GM21529 (cell line): ENCODE results near the gene DAG1.
"Not testable (repeated sequence)": the region's sequence is repeated elsewhere in the genome, so short reads cannot be mapped to it uniquely, and the experiment has no call there.

Source experiments
- ATAC-seq: cut with Tn5 transposase; IDR thresholded peaks from one replicate; pipeline ENCODE4 v1.9.1; 2021; ENCODE audit not compliant: unreplicated experiment

The DAG1 gene

DNA sequence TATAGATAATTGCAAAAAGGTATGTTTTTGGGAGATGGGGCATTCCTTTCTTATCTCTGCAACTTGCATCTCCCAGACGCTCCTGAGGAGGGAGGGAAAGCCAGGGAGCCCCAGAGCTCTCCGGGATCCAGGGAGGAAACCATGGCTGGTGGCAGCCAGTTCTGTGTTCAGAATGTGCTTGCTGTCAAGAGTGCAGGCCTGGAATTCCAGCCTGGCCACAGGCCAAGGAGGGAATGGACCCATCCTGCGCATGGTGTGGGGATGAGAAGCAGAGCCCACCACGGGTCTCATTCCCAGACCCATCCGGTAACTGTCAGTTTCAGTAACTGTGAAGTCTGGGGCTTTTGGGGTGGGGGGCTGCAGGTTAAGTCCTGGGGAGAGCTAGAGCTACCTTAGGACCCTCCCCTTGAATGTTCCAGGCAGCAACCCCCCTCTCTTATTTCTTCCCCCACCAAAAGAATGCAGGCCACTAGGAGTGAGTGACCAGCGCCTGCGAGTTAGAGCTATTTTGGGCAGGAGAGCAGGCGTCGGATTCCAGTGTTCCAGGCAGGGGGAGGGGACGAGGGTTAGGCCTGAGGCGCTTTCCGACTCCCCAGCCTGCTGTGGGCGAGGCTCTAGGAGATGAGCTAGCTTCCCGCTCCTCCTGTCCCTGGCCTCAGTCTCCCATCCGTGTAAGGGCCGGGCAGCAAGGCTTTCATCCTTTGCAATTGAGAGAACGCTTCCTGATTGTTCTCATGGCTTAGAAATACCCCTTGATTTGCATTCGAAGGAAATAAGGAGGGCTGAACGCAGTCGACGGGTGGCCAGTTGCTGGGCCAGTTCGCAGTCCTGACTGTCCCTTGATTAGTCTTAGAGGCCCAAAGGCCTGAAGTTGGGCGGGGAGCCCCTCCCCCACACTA, 781 bp upstream of the DAG1 start:
- peak; percentile 0 for ATAC-seq

DNA sequence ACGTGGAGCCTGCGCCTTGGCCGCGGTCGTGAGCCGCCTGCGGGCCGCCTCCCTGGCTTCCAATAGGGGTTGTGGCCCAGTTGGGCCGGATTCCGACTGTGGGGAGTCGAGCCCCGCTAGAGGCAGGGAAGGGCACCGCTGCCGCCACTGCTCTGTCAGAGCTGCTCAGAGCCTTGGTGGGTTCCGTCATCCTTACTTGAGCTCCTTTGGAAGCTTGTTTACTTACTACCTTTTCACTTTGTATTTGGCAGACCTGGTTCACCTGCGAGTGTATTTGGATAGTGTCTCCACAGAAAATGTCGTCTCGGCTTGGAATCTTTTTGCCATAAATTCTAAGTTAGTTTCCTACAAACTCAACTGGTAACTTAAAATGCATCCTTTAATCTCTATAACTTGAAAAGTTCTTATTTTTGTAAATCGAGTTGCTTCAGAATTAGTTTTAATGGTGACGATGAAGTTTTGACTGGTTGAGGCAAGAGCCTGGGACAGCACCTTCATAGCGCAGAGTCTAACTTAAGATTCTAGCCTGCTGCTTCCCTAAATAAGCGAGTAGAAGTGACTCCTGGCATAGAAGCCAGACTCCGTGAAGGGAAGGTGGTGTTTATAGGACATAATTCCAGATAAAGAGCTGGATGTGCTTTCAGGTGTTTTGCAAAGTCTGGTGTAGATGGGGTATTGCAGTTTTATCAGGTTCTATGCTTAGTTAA, 800 bp downstream of the DAG1 start:
- ATAC-seq, result peak; percentile 25

DNA sequence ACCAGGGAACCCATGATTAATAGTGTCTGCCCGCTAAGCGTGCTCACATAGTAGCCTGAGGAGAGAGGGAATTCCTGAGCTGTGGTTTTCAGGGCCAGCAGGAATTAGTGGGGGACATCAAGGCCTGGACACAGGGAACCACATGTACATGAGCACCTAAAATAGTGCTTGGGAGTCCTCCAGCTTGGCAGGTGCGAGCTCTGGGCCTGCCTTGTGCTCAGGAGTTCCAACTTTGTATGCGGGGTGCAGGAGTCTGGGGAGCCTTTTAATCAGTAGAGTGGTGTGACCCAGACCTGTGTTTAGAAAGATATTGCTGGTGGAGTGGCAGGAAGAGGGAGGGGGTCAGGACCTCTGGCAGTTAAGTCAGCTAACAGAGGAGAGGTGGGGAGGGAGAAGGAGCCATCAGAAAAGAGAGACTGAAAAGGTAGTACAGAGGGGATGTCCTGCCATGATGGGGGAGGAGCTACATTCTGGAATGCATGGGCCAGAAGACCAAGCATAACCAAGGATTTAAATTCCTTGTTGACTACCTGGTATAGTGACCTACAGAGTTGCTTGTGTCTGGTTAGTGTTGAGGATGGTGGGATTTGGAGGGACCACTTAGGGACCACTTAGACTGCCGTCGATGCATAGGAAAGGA, 1.9 kb downstream of the DAG1 start:
- no peak for ATAC-seq

DNA sequence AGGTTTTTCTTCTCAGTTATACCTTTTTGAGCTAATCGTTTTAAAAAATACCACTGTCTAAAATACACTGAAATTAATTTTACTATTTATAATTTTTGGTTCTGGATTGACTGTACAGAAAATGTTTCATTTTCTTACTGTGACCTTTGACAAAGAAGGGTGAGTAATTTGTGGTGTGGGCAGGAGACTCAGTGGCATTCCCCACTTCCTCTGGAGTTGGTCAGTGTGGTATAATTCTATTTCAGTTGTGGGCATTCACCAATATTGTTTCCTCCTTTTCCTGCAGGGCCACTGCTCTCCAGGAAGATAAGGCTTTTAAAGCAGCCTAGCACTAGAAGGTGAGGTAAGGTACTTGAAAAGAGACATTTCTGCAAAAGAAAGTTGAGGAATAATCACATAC, 6.5 kb downstream of the DAG1 start:
- ATAC-seq, result peak; percentile 53

DNA sequence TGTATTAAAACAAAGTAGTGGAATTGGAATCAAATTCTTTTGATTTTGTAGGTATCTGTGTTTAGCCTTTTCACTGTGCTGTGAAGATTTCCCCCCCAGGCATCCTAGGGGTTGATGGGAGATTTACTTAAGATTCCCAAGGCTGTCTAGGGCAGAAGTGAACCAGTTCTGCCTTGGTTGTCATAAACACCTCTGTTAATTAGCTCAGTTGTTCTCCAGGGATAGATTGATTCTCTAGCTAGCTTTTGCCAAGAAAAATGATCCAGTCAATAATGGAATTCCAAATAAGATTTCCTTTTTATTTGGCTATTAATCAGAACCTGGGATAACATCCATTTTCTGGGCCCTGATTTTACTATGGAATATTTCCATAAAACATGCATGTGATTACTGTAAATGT, 12.7 kb downstream of the DAG1 start:
- ATAC-seq, result no peak

DNA sequence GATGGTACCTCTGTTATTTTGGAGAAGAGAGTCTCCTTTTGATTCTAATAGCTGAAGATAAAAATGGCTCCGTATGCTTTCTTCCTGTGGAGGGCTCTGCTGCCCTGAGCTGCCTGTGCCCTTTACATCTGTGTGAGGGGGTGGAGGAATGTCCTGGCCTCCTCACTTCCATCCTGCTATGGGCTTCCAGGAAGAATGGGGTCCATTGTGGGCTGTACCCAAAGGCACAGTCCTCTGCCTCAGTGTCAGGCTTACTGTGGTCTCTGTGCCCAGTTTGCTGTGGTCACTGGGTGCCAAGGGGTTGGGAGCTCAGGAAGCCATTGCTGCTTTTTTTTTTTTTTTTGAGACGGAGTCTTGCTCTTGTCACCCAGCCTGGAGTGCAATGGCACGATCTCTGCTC, 14.4 kb downstream of the DAG1 start:
- ATAC-seq, result no peak

DNA sequence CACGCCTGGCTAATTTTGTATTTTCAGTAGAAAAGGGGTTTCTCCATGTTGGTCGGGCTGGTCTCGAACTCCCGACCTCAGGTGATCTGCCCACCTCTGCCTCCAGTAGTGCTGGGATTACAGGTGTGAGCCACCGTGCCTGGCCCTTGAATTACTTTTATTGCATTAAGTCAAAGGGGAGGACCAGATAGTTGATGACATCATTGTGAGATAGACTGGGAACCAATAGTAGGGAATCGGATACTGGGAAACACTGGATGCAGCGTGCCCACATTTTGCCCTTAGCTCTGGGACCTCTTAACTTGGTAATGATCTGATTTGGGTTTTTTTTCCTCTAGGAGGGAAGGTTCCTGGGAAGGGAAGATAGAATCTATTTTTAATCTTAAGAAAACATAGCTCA, 19.2 kb downstream of the DAG1 start:
- ATAC-seq, result no peak

DNA sequence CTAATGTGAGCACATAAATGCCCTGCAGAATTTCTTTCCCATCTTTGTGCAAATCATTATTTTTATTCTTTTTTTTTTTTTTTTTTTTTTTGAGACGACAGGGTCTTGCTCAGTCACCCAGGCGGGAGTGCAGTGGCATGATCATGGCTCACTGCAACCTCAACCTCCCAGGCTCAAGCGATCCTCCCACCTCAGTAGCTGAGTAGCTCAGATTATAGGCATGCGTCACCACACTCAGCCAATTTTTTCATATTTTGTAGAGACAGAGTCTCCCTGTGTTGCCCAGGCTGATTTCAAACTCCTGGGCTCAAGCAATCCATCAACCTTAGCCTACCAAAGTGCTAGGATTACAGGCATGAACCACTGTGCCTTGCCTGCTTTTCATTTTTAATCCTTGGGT, 22.9 kb downstream of the DAG1 start:
- ATAC-seq, result no peak

DNA sequence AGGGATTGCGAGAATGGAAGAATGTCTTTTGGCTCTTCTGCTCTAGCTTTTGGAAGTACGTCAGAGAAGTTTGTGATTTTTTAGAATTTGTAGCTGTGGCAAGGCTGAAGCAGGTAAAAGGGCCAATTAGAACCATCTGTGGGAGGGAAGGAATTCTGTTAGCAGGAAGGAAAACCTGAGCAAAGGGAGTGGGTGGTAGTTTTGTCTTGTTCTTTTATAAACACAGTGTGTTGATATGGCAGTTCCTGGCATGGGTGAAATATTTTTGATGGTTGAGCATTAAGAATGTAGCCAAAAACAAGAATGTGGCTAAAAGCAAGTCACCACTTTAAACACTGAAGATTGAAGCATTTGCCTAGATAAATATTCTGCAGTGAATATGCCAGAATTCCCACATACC, 23.8 kb downstream of the DAG1 start:
- ATAC-seq, result no peak

DNA sequence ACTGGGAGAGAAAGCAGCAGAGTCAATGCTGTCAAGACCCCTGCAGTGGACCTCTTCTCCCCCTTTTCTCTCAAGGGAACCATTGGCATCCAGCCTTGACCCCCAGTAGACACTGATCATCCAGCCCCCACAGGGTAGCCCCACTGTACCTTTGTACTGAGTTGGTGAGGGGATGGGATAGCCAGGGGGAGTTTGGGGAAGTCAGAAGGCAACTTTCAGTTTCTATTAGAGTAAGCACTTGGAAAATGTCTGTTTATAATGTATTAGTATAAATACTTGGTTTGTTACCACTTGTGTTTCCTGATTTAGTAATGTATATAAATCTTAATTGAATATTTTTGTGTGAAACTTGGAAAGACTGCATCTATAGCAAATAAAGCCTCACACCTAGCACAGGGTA, 25.0 kb downstream of the DAG1 start:
- no peak for ATAC-seq

DNA sequence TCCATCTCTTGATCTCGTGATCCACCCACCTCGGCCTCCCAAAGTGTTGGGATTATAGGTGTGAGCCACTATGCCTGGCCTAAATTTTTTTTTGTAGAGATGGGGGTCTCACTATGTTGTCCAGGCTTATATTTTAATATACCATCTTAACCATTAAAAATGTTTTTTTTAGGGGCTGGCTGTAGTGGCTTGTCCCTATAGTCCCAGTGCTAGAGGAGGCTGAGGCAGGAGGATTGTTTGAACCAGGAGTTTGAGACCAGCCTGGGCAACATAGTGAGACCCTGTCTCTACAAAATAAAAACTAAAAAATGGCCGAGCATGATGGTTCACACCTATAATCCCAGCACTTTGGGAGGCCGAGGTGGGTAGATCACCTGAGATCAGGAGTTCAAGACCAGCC, 26.8 kb downstream of the DAG1 start:
- ATAC-seq, result not testable (repeated sequence)

DNA sequence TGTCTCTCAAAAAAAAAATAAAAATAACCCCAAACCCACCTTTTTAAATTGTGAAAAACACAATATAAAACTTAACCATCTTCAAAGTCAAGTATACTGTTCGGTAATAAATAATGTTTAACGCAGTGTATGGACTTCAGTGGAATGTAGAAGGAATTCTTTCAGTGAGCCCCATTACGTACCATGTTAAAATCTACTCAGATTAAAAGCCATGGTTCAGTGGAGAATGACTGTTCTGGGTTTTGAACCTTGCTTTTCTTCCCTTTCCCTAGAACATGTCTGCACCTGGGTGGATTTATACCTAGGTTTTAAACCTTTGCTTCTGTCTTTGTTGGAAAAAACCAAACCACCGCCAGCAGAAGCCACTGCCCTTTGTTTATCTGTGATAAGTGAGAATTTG, 27.5 kb downstream of the DAG1 start:
- no peak for ATAC-seq

DNA sequence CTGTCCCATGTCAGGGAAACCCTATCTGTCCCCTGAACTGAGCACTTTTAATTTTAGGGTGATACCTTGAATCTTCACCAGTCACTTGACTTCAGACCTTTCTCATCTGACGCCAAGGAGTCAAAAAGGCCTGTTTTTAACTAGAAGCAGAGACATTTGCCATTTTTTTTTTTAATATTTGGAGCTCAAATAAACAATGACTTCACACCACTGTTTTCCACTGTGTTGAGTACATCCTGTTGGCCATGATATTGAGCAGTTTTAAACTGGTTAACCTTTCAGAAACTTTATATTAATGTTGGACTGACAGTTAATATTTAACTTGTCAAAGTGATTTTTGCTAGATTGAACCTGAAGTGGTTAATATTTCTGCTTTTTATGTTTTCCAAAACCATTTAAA, 28.2 kb downstream of the DAG1 start:
- ATAC-seq, result no peak

DNA sequence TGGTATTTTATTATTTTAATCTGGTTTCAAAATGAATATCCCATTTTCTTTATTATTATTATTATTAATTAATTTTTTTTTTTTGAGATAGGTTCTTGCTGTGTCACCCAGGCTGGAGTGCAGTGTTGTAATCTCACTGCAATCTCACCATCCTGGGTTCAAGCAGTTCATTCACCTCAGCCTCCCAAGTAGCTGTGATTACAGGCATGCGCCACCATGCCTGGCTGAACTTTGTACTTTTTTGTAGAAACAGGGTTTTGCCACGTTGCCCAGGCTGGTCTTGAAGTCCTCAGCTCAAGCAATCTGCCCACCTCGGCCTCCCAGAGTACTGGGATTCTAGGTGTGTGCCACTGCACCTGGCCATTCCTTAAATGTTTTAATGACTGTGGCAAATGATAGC, 28.6 kb downstream of the DAG1 start:
- no peak for ATAC-seq

DNA sequence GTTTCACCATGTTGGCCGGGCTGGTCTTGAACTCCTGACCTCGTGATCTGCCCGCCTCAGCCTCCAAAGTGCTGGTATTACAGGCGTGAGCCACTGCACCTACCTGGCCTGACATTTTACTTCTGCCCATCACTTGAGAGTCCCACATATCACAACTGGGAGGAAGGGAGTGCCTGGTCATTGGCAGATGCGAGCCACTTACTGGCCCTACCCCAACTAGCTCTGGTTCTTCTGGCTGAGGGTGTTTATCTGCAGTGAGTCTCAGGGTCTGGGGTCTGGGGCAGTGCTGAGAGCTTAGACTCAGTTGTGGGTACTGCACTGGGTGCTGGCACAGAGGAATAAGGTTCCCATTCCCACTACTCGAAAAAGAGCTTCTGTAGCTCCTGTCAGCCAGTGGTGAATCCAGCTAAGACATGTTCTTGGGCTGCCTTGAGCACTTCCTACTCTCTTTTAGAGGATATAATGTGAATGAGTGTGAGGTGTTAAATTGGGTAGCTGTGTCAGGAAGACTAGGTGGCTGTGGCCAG, 30.2 kb downstream of the DAG1 start:
- ATAC-seq, result no peak

DNA sequence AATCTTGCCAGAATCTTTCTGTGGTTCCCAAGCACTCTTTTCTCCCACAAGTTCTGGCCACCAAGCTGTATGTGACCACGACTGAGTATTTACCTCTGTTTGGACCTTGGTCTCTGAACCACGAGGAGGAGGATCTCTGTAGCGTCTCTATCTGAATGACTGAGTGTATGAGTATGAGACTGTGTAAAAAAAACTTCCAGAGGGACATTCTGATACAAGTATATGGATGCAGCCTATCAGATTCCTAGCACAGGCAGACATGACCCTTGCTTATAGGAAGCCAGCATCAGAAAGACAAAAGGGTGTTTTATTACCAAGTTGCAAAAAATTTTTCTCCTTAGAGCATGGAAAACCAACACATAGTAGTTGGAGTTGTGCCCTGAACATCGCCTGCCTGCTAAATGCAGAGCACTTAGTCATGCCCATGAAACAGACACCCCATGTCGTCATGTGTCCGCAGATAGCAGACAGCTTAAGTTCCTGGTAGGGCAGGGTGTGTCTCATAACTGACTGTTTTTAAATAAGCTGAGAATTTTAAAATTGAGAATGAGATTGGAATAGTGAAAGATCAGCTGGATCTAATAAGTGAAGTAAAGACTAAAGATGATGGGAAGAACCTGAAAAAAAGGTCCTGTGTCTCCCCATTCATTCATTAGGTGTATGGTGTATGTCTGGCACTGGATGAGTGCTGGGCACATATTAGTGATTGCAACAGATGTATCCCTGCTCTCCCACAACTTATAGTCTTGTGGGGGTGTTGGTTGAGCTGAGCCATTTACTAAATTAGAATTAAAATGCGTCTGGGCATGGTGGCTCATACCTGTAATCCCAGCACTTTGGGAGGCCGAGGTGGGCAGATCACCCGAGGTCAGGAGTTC, 30.9 kb downstream of the DAG1 start:
- no peak for ATAC-seq

DNA sequence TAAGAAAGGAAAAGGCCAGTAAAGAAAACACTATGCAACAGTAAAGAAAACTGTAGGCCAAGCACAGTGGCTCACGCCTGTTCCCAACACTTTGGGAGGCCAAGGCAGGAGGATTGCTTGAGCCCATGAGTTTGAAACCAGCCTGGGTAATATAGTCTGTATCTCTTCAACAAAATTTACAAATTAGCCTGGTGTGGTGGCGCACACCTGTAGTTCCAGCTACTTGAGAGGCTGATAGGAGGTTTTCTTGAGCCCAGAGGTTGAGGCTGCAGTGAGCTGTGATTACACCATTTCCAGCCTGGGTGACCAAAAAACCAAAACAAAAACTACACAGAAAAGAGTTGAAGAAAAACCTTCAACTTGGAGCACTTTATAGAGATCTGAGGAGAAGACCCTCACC, 31.8 kb downstream of the DAG1 start:
- ATAC-seq, result no peak

DNA sequence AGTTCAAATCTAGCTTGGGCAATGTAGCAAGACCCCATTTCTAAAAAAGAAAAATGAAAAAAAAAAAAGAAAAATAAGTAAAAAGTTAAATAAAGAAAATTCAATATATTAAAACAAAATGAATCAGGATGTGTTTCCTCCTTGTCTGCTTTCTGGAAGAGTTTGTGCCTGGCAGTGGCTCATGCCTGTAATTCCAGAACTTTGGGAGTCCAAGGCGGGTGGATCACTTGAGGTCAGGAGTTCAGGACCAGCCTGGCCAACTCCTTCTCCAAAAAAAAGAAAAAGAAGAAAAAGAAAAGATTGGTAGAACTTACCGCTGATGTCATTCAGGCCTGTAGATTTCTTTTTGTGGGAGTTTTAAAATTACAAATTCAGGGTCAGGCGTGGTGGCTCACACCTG, 36.8 kb downstream of the DAG1 start:
- ATAC-seq, result no peak

DNA sequence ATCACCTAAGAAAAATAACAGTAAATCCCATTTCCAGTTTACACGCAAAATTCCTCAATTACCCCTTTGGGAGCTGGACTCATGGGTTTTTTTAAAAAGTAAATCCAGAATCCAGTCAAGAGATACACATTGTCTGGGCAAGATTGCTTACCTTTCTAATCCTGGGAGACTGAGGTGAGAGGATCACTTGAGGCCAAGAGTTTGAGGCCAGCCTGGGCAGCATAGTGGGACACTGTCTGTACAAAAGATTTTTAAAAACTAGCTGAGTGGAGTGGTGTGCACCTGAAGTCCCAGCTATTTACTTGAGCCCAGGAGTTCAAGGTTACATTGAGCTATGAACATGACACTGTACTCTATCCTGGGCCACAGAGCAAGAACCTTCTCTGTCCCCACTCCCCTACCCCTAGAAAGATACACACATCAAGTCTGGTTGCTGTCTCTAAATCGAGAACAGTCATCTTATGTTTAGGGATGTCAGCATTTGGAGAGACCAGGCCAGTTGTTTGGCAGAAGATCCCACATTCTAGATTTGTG, 39.0 kb downstream of the DAG1 start:
- ATAC-seq, result no peak

DNA sequence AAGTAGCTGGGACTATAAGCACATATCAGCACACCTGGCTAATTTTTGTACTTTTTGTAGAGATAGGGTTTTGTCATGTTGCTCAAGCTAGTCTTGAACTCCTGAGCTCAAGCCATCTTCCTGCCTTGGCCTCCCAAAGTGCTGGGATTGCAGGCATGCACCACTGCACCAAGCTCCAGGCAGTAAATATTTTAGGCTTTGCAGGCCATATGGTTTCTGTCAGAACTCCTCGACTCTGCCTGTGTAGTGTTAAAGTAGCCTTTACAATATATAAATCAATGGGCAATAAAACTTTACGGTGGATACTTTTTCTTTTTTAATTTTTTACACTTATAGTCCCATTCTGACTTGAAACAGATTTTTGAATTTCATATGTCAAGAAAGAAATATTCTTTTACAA, 41.6 kb downstream of the DAG1 start:
- no peak for ATAC-seq
